Gastrocnemius medialis (tissue), 4 donors: ENCODE measurements around the gene LRRN3.

Experiments used
- CTCF ChIP-seq, 5 experiments: fragments of 450-650 bp in 3 of 5; fragments of 200-600 bp in 2 of 5; sonication (generic) in 2 of 5; IDR thresholded peaks in 4 of 5; conservative IDR thresholded peaks in 1 of 5; 1 replicate in 4 of 5; 2 replicates in 1 of 5; pipeline ENCODE4 v1.5.1; 2016 to 2019; ENCODE audit warnings: antibody characterized with exemption in 5 of 5, mild to moderate bottlenecking in 3 of 5, moderate library complexity in 3 of 5
- POLR2A ChIP-seq, 2 donors: fragments of 450-650 bp; IDR thresholded peaks; one replicate each; pipeline ENCODE4 v1.6.1; 2017; ENCODE audit warnings: antibody characterized with exemption in 2 of 2, mild to moderate bottlenecking in 2 of 2, moderate library complexity in 2 of 2

- no peak for TF ChIP-seq CTCF (IDR thresholded peaks at IDR 0.05 in 4 of 5, conservative IDR thresholded peaks at IDR 0.05 in 1 of 5)
- no peak for TF ChIP-seq POLR2A (IDR thresholded peaks at IDR 0.05)
Observed at GRCh38 chr7:111103678-111104274, 12.8 kb downstream of the LRRN3 start.
